Measurements from ENCODE around the gene ENTPD1.

ENTPD1 gene

GRCh38 chr10:95815701-95816240 is 59.8 kb downstream of the ENTPD1 start:
- Histone ChIP-seq H3K79me1 (replicated peaks; ENCODE audit: low read length, poor library complexity, severe bottlenecking) (no peaks in the 10 kb centered on the region), H3K23ac (ENCODE audit: low read length in 2 of 2) (no peak overlapping the region), H3K27me3 (ENCODE audit: control insufficient read depth in 1 of 2, insufficient read depth in 1 of 2, low read length in 2 of 2) (no peaks in the 10 kb centered on the region), H2BK5ac (ENCODE audit: low read depth, low read length, poor library complexity, severe bottlenecking) (no peak overlapping the region), H3K4me1 (ENCODE audit: control insufficient read depth, insufficient read depth, low read depth, low read length) (peaks cover 2% of the 10 kb centered on the region), H3K4me2 (ENCODE audit: low read length, poor library complexity, severe bottlenecking) (no peak overlapping the region), H3K14ac (ENCODE audit: low read length in 2 of 2) (no peak overlapping the region), H2BK15ac (ENCODE audit: low read depth, poor library complexity, severe bottlenecking) (no peak overlapping the region), H2AFZ (ENCODE audit: low read depth, low read length) (no peak overlapping the region), H4K8ac (ENCODE audit: low read length) (peak overlapping the region; percentile 61), H3K18ac (ENCODE audit: low read depth in 1 of 2, low read length in 2 of 2) (peak overlapping the region; percentile 14 to 54), H3K9ac (ENCODE audit: low read length) (no peak overlapping the region), H2BK120ac (ENCODE audit: low read depth, low read length) (no peak overlapping the region), H2BK12ac (ENCODE audit: low read length in 2 of 2) (peak overlapping the region in 1 of 2 experiments; percentile 93), H3K9me3 (ENCODE audit: control insufficient read depth, low read length) (no peaks in the 10 kb centered on the region), H2AK5ac (ENCODE audit: low read length, severe bottlenecking) (no peak overlapping the region), H3K4me3 (ENCODE audit: insufficient read depth in 1 of 2, low read depth in 1 of 2, low read length in 2 of 2) (no peak overlapping the region), H3K4ac (ENCODE audit: low read depth in 1 of 2, low read length in 2 of 2) (peak overlapping the region in 1 of 2 experiments; percentile 69), H3K27ac (ENCODE audit: low read length, poor library complexity, severe bottlenecking) (no peak overlapping the region), H4K91ac (ENCODE audit: low read length) (no peak overlapping the region), H3K36me3 (ENCODE audit: control insufficient read depth in 1 of 2, insufficient read depth in 2 of 2, low read depth in 1 of 2, low read length in 2 of 2) (no peaks in the 10 kb centered on the region)
- DNase-seq = no peak
- WGBS = 91% methylated on average over 6 of the region's 6 CpGs

DNA sequence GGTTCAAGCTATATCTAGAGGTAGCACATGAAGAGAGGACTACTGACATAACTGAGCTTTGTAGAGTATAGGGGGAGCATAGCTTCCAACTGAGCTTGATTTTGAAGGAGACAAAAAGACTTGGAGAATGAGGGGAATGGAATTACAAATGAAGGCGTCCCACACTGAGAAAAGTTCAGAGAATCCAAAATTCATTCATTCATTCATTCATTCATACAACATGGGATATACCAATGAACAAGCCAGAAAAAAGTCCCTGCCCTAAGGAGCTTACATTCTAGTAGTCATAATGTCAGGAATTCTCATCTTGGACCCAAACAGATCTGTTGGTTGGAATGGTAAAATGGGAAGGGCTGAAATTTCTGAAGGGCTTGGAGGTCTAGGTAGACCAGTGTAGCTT is 62.0 kb downstream of the ENTPD1 start:
- no peak overlapping the region for H2BK120ac ChIP-seq (ENCODE audit: low read depth, low read length)
- no peak overlapping the region for H3K23ac ChIP-seq (ENCODE audit: low read length in 2 of 2)
- no peak overlapping the region for H4K8ac ChIP-seq (ENCODE audit: low read length)
- no peak overlapping the region for H2BK5ac ChIP-seq (ENCODE audit: low read depth, low read length, poor library complexity, severe bottlenecking)
- H3K9me3 ChIP-seq (ENCODE audit: control insufficient read depth, low read length) = no peaks in the 10 kb centered on the region
- H2AFZ ChIP-seq (ENCODE audit: low read depth, low read length) = no peak overlapping the region
- no peak overlapping the region for H3K14ac ChIP-seq (ENCODE audit: low read length in 2 of 2)
- peak overlapping the region in 1 of 2 experiments; percentile 10 for H3K18ac ChIP-seq (ENCODE audit: low read depth in 1 of 2, low read length in 2 of 2)
- peak overlapping the region in 1 of 2 experiments; percentile 72 for H3K4ac ChIP-seq (ENCODE audit: low read depth in 1 of 2, low read length in 2 of 2)
- H4K91ac ChIP-seq (ENCODE audit: low read length) = no peak overlapping the region
- DNase-seq = no peak
- H3K27ac ChIP-seq (ENCODE audit: low read length, poor library complexity, severe bottlenecking) = no peak overlapping the region
- no peak overlapping the region for H3K9ac ChIP-seq (ENCODE audit: low read length)
- H3K4me2 ChIP-seq (ENCODE audit: low read length, poor library complexity, severe bottlenecking) = no peak overlapping the region
- no peaks in the 10 kb centered on the region for H3K27me3 ChIP-seq (ENCODE audit: control insufficient read depth in 1 of 2, insufficient read depth in 1 of 2, low read length in 2 of 2)
- H3K4me1 ChIP-seq (ENCODE audit: control insufficient read depth, insufficient read depth, low read depth, low read length) = peaks cover 2% of the 10 kb centered on the region
- H3K79me1 ChIP-seq (replicated peaks; ENCODE audit: low read length, poor library complexity, severe bottlenecking) = no peaks in the 10 kb centered on the region
- H3K4me3 ChIP-seq (ENCODE audit: insufficient read depth in 1 of 2, low read depth in 1 of 2, low read length in 2 of 2) = no peak overlapping the region
- WGBS = no CpG with 5 or more reads among the region's 1 CpG
- H3K36me3 ChIP-seq (ENCODE audit: control insufficient read depth in 1 of 2, insufficient read depth in 2 of 2, low read depth in 1 of 2, low read length in 2 of 2) = no peaks in the 10 kb centered on the region
- peak overlapping the region in 1 of 2 experiments; percentile 88 for H2BK12ac ChIP-seq (ENCODE audit: low read length in 2 of 2)
- no peak overlapping the region for H2AK5ac ChIP-seq (ENCODE audit: low read length, severe bottlenecking)
- H2BK15ac ChIP-seq (ENCODE audit: low read depth, poor library complexity, severe bottlenecking) = no peak overlapping the region

DNA sequence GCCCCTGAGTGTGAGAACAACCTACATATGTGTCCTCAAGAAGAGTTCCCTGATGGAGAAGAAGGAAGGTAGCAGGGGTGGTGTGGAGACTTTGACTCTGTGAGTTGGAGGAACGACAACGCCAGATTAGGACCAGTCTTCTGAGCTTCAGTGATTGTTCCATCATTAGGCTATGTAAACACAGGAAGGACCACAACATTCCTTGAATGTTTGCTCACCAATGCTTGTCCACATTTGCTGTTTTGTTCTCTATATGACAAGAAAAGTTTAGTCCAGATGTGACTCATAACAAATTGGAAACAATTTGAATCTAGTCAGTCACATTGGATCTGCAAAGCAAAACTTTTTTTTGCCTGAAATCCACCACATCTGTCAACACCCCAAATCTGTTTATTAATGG is 62.7 kb downstream of the ENTPD1 start:
- H3K27ac ChIP-seq (ENCODE audit: low read length, poor library complexity, severe bottlenecking) = peak overlapping the region; percentile 22
- no peak overlapping the region for H3K23ac ChIP-seq (ENCODE audit: low read length in 2 of 2)
- H4K91ac ChIP-seq (ENCODE audit: low read length) = no peak overlapping the region
- no peak overlapping the region for H2AK5ac ChIP-seq (ENCODE audit: low read length, severe bottlenecking)
- H3K4ac ChIP-seq (ENCODE audit: low read depth in 1 of 2, low read length in 2 of 2) = peak overlapping the region in 1 of 2 experiments; percentile 72
- H3K9ac ChIP-seq (ENCODE audit: low read length) = no peak overlapping the region
- H3K14ac ChIP-seq (ENCODE audit: low read length in 2 of 2) = no peak overlapping the region
- H2BK15ac ChIP-seq (ENCODE audit: low read depth, poor library complexity, severe bottlenecking) = no peak overlapping the region
- no peaks in the 10 kb centered on the region for H3K27me3 ChIP-seq (ENCODE audit: control insufficient read depth in 1 of 2, insufficient read depth in 1 of 2, low read length in 2 of 2)
- peak overlapping the region; percentile 24 for H3K4me2 ChIP-seq (ENCODE audit: low read length, poor library complexity, severe bottlenecking)
- peak overlapping the region; percentile 31 to 88 for H2BK12ac ChIP-seq (ENCODE audit: low read length in 2 of 2)
- no peak overlapping the region for H2BK120ac ChIP-seq (ENCODE audit: low read depth, low read length)
- H3K79me1 ChIP-seq (replicated peaks; ENCODE audit: low read length, poor library complexity, severe bottlenecking) = no peaks in the 10 kb centered on the region
- H3K4me1 ChIP-seq (ENCODE audit: control insufficient read depth, insufficient read depth, low read depth, low read length) = peaks cover 2% of the 10 kb centered on the region
- H4K8ac ChIP-seq (ENCODE audit: low read length) = no peak overlapping the region
- no peaks in the 10 kb centered on the region for H3K9me3 ChIP-seq (ENCODE audit: control insufficient read depth, low read length)
- WGBS = 5% methylated on average over 2 of the region's 2 CpGs
- H3K18ac ChIP-seq (ENCODE audit: low read depth in 1 of 2, low read length in 2 of 2) = peak overlapping the region in 1 of 2 experiments; percentile 10
- DNase-seq = peak; percentile 87
- H2AFZ ChIP-seq (ENCODE audit: low read depth, low read length) = no peak overlapping the region
- no peak overlapping the region for H3K4me3 ChIP-seq (ENCODE audit: insufficient read depth in 1 of 2, low read depth in 1 of 2, low read length in 2 of 2)
- H3K36me3 ChIP-seq (ENCODE audit: control insufficient read depth in 1 of 2, insufficient read depth in 2 of 2, low read depth in 1 of 2, low read length in 2 of 2) = no peaks in the 10 kb centered on the region
- H2BK5ac ChIP-seq (ENCODE audit: low read depth, low read length, poor library complexity, severe bottlenecking) = no peak overlapping the region

DNA sequence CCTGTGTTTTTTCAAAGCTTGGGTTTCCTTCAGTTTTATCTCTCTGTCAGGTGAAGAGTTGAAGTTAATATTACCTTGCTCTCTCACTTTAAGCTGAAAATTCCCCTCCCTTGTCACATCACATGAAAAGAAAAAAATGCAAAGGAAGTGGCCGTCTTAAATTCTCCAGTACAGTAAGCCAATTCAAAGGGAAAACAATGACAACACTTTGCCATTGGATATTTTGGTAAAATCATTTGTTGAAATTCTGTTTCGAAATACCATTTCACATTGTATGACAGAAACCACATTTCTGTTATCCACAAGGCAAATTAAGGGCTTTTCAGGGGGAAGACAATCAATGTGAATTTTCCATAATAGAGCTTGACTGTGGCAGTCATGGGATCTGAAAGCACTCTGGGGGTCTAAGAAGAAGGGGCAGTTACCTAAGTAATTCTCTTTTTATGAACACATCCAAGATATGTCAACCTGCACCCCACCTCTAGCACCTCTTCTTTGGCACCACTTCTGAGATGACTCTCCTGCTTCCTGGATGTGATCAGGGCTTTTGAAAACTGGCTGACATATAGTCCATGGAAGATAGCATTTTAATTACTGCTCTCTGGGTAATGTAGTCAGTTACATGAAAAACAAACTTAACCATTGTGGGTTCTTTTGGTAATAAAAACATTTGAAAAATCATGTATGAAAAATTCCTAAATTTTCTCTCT is 63.8 kb downstream of the ENTPD1 start:
- Histone ChIP-seq H3K14ac (ENCODE audit: low read length in 2 of 2) (no peak overlapping the region), H2BK12ac (ENCODE audit: low read length in 2 of 2) (no peak overlapping the region), H3K23ac (ENCODE audit: low read length in 2 of 2) (no peak overlapping the region), H3K9me3 (ENCODE audit: control insufficient read depth, low read length) (no peaks in the 10 kb centered on the region), H3K4me1 (ENCODE audit: control insufficient read depth, insufficient read depth, low read depth, low read length) (no peaks in the 10 kb centered on the region), H2BK5ac (ENCODE audit: low read depth, low read length, poor library complexity, severe bottlenecking) (no peak overlapping the region), H3K4ac (ENCODE audit: low read depth in 1 of 2, low read length in 2 of 2) (no peak overlapping the region), H2BK15ac (ENCODE audit: low read depth, poor library complexity, severe bottlenecking) (no peak overlapping the region), H3K27me3 (ENCODE audit: control insufficient read depth in 1 of 2, insufficient read depth in 1 of 2, low read length in 2 of 2) (no peaks in the 10 kb centered on the region), H2AK5ac (ENCODE audit: low read length, severe bottlenecking) (peak overlapping the region; percentile 45), H3K4me2 (ENCODE audit: low read length, poor library complexity, severe bottlenecking) (no peak overlapping the region), H3K9ac (ENCODE audit: low read length) (no peak overlapping the region), H3K27ac (ENCODE audit: low read length, poor library complexity, severe bottlenecking) (no peak overlapping the region), H2BK120ac (ENCODE audit: low read depth, low read length) (no peak overlapping the region), H3K4me3 (ENCODE audit: insufficient read depth in 1 of 2, low read depth in 1 of 2, low read length in 2 of 2) (no peak overlapping the region), H4K91ac (ENCODE audit: low read length) (no peak overlapping the region), H2AFZ (ENCODE audit: low read depth, low read length) (no peak overlapping the region), H3K79me1 (replicated peaks; ENCODE audit: low read length, poor library complexity, severe bottlenecking) (no peaks in the 10 kb centered on the region), H4K8ac (ENCODE audit: low read length) (no peak overlapping the region), H3K18ac (ENCODE audit: low read depth in 1 of 2, low read length in 2 of 2) (peak overlapping the region in 1 of 2 experiments; percentile 50), H3K36me3 (ENCODE audit: control insufficient read depth in 1 of 2, insufficient read depth in 2 of 2, low read depth in 1 of 2, low read length in 2 of 2) (no peaks in the 10 kb centered on the region)
- DNase-seq = no peak
- no CpG with 5 or more reads among the region's 2 CpGs for WGBS

Data from mesenchymal stem cell (in vitro differentiated cells and primary cell).